Tibial artery (tissue), 4 donors: ENCODE data around the gene ANKRD44.

ENCODE experiments used
- DNase-seq, 2 donors: peaks; one replicate each; pipeline ENCODE4 v3.0.0-alpha.2; 2019
- H3K27ac ChIP-seq, 2 donors: fragments of 200-600 bp; sonication (generic) in 1 of 2; 1 replicate in 1 of 2; 2 replicates in 1 of 2; pipeline ENCODE4 v1.5.1; 2018 to 2019; ENCODE audit warnings: mild to moderate bottlenecking in 1 of 2
- H3K27me3 ChIP-seq, 2 donors: fragments of 200-600 bp; sonication (generic) in 1 of 2; one replicate each; pipeline versions ENCODE4 v1.5.1 to v1.6.0; 2016 to 2019
- H3K36me3 ChIP-seq, 3 donors: fragments of 200-600 bp; sonication (generic) in 2 of 3; one replicate each; pipeline ENCODE4 v1.5.1; 2016 to 2019; ENCODE audit warnings: mild to moderate bottlenecking in 2 of 3
- H3K4me1 ChIP-seq, 4 donors: fragments of 200-600 bp; sonication (generic) in 2 of 4; 1 replicate in 3 of 4; 2 replicates in 1 of 4; pipeline ENCODE4 v1.5.1; 2016 to 2019
- H3K4me3 ChIP-seq, 2 donors: fragments of 200-600 bp; sonication (generic) in 1 of 2; 1 replicate in 1 of 2; 2 replicates in 1 of 2; pipeline ENCODE4 v1.5.1; 2018 to 2019; ENCODE audit warnings: mild to moderate bottlenecking in 2 of 2
- H3K9me3 ChIP-seq, 3 donors: fragments of 200-600 bp; sonication (generic) in 1 of 3; one replicate each; pipeline ENCODE4 v1.5.1; 2016 to 2019
- CTCF ChIP-seq, 2 experiments: fragments of 200-600 bp in 1 of 2; fragments of 450-650 bp in 1 of 2; IDR thresholded peaks; one replicate each; pipeline ENCODE4 v1.5.1; 2017 to 2019; ENCODE audit warnings: antibody characterized with exemption in 2 of 2, mild to moderate bottlenecking in 1 of 2, moderate library complexity in 1 of 2
- intact Hi-C: fragments of 100-400 bp; cut with DNase I; formaldehyde crosslinking; loops from one replicate; pipeline ENCODE4 v1.15.0; 2023; ENCODE audit warnings: low total_unique reads

Gene ANKRD44

DNA sequence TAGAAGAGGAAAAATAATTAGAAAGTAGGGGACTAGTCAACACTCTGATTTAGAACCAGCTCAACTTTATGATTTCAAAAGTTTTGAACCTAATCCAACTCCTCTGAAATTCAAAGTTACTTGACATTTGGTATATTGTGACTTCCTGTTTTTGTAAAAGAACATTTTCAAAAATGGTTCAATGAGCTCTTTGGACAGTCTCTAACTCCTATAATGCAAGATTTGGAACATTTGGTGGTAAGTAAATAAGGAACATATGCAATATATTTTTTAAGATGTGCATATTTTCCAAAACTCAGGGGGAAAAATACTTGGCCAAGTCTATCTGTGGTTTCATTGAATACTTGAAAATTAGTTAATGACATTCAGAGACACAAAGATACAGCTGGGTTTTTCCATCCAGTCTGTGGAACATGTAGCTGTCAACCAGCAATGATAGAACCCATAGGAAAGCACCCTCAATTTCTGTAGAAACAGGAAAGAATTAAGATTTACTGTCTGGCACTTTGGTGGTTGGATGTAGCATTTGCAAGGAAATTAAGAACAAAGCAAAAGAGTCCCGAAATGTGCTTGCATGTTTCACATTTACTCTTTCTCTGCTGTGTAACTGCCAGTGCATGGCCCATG lies 17.0 kb upstream of the ANKRD44 start:
- no peaks in the 10 kb centered on the region for H3K4me1 ChIP-seq
- no peak overlapping the region for H3K27ac ChIP-seq
- H3K27me3 ChIP-seq, result no peaks in the 10 kb centered on the region
- intact Hi-C loops, result no loop called here
- H3K36me3 ChIP-seq, result no peaks in the 10 kb centered on the region
- no peak for TF ChIP-seq CTCF (IDR thresholded peaks at IDR 0.05)
- H3K4me3 ChIP-seq, result no peak overlapping the region
- no peaks in the 10 kb centered on the region for H3K9me3 ChIP-seq
- DNase-seq, result no peak

- Histone ChIP-seq H3K4me1 (no peaks in the 10 kb centered on the region), H3K27me3 (no peaks in the 10 kb centered on the region), H3K36me3 (no peaks in the 10 kb centered on the region), H3K27ac (no peak overlapping the region), H3K4me3 (no peak overlapping the region), H3K9me3 (no peaks in the 10 kb centered on the region)
- no peak for DNase-seq
- intact Hi-C loops, result no loop called here
- no peak for TF ChIP-seq CTCF (IDR thresholded peaks at IDR 0.05)
Measured at GRCh38 chr2:197327073-197327471, 16.5 kb upstream of the ANKRD44 start.

GRCh38 chr2:197324801-197325200 lies 14.2 kb upstream of the ANKRD44 start:
- DNase-seq, result no peak
- intact Hi-C loops, result no loop called here
- no peaks in the 10 kb centered on the region for H3K36me3 ChIP-seq
- H3K4me3 ChIP-seq, result no peak overlapping the region
- no peak overlapping the region for H3K27ac ChIP-seq
- no peaks in the 10 kb centered on the region for H3K27me3 ChIP-seq
- TF ChIP-seq CTCF (IDR thresholded peaks at IDR 0.05), result no peak
- no peaks in the 10 kb centered on the region for H3K4me1 ChIP-seq
- H3K9me3 ChIP-seq, result no peaks in the 10 kb centered on the region

- H3K4me3 ChIP-seq, result no peak overlapping the region
- intact Hi-C loops, result no loop called here
- no peak for DNase-seq
- no peak for TF ChIP-seq CTCF (IDR thresholded peaks at IDR 0.05)
- no peak overlapping the region for H3K27ac ChIP-seq
- no peaks in the 10 kb centered on the region for H3K36me3 ChIP-seq
- no peaks in the 10 kb centered on the region for H3K27me3 ChIP-seq
- no peaks in the 10 kb centered on the region for H3K4me1 ChIP-seq
- no peaks in the 10 kb centered on the region for H3K9me3 ChIP-seq
Measured at GRCh38 chr2:197322724-197323720, 12.4 kb upstream of the ANKRD44 start.

DNA sequence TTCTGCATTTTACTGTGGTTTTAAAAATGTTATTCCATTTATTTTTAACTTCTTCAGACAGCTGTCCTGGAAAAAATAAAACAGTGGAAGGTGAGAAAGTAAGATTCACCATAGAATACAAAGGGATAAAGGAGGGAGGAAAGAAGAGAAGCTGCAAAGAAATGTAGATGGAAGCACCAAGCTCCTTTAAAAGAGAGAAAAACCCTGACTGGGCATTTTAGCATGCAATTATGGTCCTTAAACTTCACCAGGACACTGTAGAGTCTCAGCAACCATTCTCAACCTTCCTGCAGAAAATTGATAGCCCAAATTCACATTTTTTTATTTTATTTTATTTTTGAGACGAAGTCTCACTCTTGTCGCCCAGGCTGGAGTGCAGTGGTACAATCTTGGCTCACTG lies 11.6 kb upstream of the ANKRD44 start:
- no peak for TF ChIP-seq CTCF (IDR thresholded peaks at IDR 0.05)
- H3K4me3 ChIP-seq, result no peak overlapping the region
- H3K36me3 ChIP-seq, result no peaks in the 10 kb centered on the region
- no peaks in the 10 kb centered on the region for H3K4me1 ChIP-seq
- no peak for DNase-seq
- H3K27ac ChIP-seq, result no peak overlapping the region
- intact Hi-C loops, result no loop called here
- H3K27me3 ChIP-seq, result no peaks in the 10 kb centered on the region
- H3K9me3 ChIP-seq, result no peaks in the 10 kb centered on the region
